ENCODE data around the gene DTWD2.

Gene DTWD2

DNA sequence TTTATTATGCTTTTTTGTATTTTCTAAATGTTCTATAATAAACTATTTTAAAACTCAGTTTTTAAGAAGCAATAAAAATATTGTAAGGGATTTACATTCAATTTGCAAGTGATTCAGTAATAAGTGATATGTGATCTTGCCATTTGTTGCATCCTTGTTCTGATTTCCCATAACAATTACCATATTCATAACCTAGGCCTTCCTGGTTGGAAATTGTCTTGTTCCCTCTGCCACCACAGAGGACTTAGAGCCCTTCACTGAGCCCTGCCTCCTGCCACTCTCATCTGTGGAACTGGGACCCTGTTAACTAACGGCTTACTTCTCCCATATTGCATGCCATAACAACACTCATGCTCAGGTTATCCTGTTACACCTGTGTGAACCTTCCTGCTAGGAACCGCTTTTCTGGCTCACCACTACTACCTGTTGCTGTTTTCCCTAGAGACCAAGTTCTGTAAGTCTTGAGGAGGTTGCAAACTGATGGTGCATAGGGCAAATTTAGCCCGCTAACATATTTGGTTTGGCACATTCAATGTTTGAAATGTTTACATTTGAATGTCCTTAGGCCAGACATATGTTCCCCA lies 32.9 kb upstream of the DTWD2 start:
- no peak for TF ChIP-seq POLR2A (IDR thresholded peaks at IDR 0.05; ENCODE audit: extremely low read depth, insufficient read length)
- H3K4me3 ChIP-seq (ENCODE audit: low read depth, low read length): no peak overlapping the region
- DNase-seq (ENCODE audit: low read depth): no peak

DNA sequence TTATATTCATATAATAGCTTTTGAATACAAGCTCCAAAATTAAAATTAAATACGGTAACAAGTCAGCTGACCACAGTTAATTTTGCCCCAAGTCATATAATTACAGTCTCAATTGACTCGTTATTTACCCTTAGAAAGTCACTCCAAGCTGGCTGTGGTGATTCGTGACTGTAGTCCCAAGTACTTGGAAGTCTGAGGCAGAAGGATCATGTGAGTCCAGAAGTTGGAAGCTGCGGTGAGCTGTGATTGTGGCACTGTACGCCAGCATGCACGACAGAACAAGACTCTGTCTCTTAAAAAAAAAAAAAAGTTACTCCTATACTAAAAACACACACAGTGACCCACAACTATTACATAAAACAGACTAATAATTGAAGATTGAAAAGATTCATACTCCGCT lies 31.6 kb upstream of the DTWD2 start:
- H3K4me3 ChIP-seq (ENCODE audit: low read depth, low read length): no peak overlapping the region
- DNase-seq (ENCODE audit: low read depth): peak; percentile 7
- no peak for TF ChIP-seq POLR2A (IDR thresholded peaks at IDR 0.05; ENCODE audit: extremely low read depth, insufficient read length)
- TF ChIP-seq CTCF (IDR thresholded peaks at IDR 0.05; ENCODE audit: low read depth, low read length): no peak
- TF ChIP-seq MAX (IDR thresholded peaks at IDR 0.05; ENCODE audit: low read depth, low read length): no peak

GRCh38 chr5:119019501-119019900 lies 31.2 kb upstream of the DTWD2 start:
- no peak overlapping the region for H3K4me3 ChIP-seq (ENCODE audit: low read depth, low read length)
- DNase-seq (ENCODE audit: low read depth): peak; percentile 37
- no peak for TF ChIP-seq POLR2A (IDR thresholded peaks at IDR 0.05; ENCODE audit: extremely low read depth, insufficient read length)
- no peak for TF ChIP-seq MYC (IDR thresholded peaks at IDR 0.05; ENCODE audit: low read depth, low read length)
- no peak for TF ChIP-seq CTCF (IDR thresholded peaks at IDR 0.05; ENCODE audit: low read depth, low read length)
- no peak for TF ChIP-seq MAX (IDR thresholded peaks at IDR 0.05; ENCODE audit: low read depth, low read length)

DNA sequence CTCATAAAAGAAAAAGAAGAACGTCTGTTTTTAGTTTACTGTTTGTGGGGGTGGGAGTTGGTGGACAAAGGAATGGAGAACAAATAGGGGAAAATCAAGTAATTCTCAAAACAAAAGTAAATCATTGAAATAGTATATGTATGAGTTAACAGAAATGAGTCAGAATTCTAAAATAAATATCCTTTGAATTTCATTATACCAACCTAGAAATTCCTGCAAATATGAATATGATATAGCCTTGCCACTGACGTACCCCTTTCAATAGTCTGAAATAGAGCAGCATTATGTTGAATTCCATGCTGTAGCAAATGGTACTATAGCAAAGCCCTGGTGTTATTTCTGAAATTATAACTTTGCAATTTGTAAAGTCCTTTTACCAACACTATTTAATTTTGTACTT lies 29.6 kb upstream of the DTWD2 start:
- H3K4me3 ChIP-seq (ENCODE audit: low read depth, low read length): no peak overlapping the region
- no peak for DNase-seq (ENCODE audit: low read depth)
- TF ChIP-seq MAX (IDR thresholded peaks at IDR 0.05; ENCODE audit: low read depth, low read length) (no peak), POLR2A (IDR thresholded peaks at IDR 0.05; ENCODE audit: extremely low read depth, insufficient read length) (no peak)

- TF ChIP-seq MAX (IDR thresholded peaks at IDR 0.05; ENCODE audit: low read depth, low read length) (no peak), CTCF (IDR thresholded peaks at IDR 0.05; ENCODE audit: low read depth, low read length) (no peak), POLR2A (IDR thresholded peaks at IDR 0.05; ENCODE audit: extremely low read depth, insufficient read length) (no peak), MYC (IDR thresholded peaks at IDR 0.05; ENCODE audit: low read depth, low read length) (no peak)
- DNase-seq (ENCODE audit: low read depth): peak; percentile 23
- no peak overlapping the region for H3K4me3 ChIP-seq (ENCODE audit: low read depth, low read length)
These were observed 27.9 kb upstream of the DTWD2 start for GRCh38 chr5:119016125-119016774.

DNA sequence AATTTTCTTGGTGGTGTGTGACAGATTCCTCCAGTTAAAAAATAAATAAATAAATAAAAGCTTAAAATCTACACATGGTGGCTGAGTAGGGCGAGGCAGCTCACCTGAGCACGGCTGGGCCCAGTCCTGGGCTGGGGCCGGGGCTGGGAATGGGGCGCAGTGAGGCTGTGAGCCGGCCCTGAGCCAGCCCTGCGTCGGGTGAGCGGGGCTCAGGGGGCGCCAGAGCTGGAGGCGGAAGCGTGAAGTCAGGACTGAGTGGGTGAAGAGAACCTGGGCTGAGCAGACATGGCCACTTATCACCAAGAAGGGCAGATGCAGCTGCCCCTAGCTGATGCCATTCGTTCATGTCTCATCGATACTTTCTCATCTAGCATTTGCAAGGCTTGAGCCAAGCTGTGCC lies 22.8 kb upstream of the DTWD2 start:
- no peak overlapping the region for H3K4me3 ChIP-seq (ENCODE audit: low read depth, low read length)
- no peak for TF ChIP-seq POLR2A (IDR thresholded peaks at IDR 0.05; ENCODE audit: extremely low read depth, insufficient read length)
- TF ChIP-seq CTCF (IDR thresholded peaks at IDR 0.05; ENCODE audit: low read depth, low read length): no peak
- no peak for TF ChIP-seq MYC (IDR thresholded peaks at IDR 0.05; ENCODE audit: low read depth, low read length)
- no peak for TF ChIP-seq MAX (IDR thresholded peaks at IDR 0.05; ENCODE audit: low read depth, low read length)
- DNase-seq (ENCODE audit: low read depth): no peak
